Spinal cord (tissue), 10 donors: Measurements from ENCODE around the gene PIK3CB. TPM values are rescaled to one million over a fixed set of nuclear protein-coding genes. Genes with fewer than 3 reads are reported as not detected.

Experiments
- DNase-seq, 6 donors: peaks; one replicate each; pipeline versions ENCODE4 v3.0.0 to v3.0.0-alpha.2; 2013 to 2015; ENCODE audit warnings: low spot score in 6 of 6, low read depth in 4 of 6
- H3K27ac ChIP-seq: one replicate; pipeline ENCODE4 v1.5.1; 2013; ENCODE audit warnings: low read depth, low read length, control low read depth
- H3K27me3 ChIP-seq: one replicate; pipeline ENCODE4 v1.6.1; 2013; ENCODE audit warnings: low read length; ENCODE audit not compliant: control insufficient read depth, insufficient read depth
- H3K36me3 ChIP-seq: one replicate; pipeline ENCODE4 v1.6.1; 2013; ENCODE audit warnings: low read length; ENCODE audit not compliant: control insufficient read depth, insufficient read depth
- H3K4me1 ChIP-seq: one replicate; pipeline ENCODE4 v1.6.1; 2013; ENCODE audit warnings: low read length; ENCODE audit not compliant: control insufficient read depth, insufficient read depth
- H3K4me3 ChIP-seq: one replicate; pipeline ENCODE4 v1.5.1; 2013; ENCODE audit warnings: low read depth, low read length, control low read depth
- H3K9me3 ChIP-seq: one replicate; pipeline ENCODE4 v1.6.1; 2013; ENCODE audit warnings: low read length; ENCODE audit not compliant: control insufficient read depth, insufficient read depth
- WGBS: methylation state at CpG from one replicate; pipeline ENCODE4 v1.1.5; 2013; ENCODE audit warnings: missing lambda C conversion rate; ENCODE audit not compliant: insufficient coverage; 5-methylcytosine and 5-hydroxymethylcytosine counted together
- polyA plus RNA-seq, 2 donors: library from polyadenylated mRNA; unstranded; fragments of 120-200 nt; gene quantifications; one replicate each; pipeline ENCODE4 v1.2.1, GENCODE V29; 2013; ENCODE audit not compliant: insufficient read length in 2 of 2
- total RNA-seq, 2 donors: library from RNA; depleted of rRNA in 1 of 2; stranded (reverse); fragments of 120-200 nt in 1 of 2; fragments of >200 nt in 1 of 2; gene quantifications; one replicate each; pipeline versions ENCODE4 v1.2.3 to v1.2.4, GENCODE V29; 2013 to 2014
- donor health status: healthy.

Gene PIK3CB
- total and polyA plus RNA-seq, 4 donors: 23.5 to 76.6 (median 47.8) TPM

DNA sequence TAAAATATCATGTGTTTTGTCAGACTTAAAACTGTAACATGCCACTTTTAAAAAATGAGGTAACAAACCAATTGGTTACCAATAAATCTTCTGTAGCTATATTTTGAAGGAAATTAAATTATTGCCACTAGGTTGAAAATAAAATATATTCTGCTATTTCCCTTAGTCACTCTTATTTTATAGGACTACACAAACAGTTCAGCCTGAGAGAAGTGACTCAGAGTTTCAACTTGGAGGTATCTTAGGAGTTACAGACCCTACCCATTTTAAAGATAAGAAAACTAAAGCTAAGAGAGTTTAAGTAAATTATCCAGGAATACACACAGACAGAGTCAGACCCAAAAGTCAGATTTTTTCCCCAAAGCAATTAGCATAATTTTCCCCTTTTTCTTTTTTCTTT is 65.1 kb downstream of the PIK3CB start:
- H3K4me3 ChIP-seq: no peak overlapping the region
- DNase-seq: no peak
- no peak overlapping the region for H3K27ac ChIP-seq

DNA sequence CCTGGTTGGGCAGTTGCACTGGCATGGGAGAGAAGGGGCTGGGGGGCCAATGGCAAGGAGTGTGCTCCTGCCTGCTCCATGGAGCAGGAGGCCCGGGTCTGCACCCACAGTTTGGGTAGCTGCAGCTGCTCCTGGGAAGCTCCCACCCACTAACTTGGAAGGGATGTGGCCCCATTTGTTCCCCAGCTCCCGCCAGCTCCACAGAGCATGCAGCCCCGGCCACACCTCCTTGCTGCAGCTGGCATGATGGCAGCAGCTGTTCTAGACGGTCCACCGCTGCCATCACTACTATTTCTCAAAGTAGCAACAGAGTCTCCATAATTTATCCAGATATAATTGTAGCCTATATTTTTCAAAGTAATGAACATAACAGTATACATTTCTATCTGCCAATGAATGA is 65.8 kb downstream of the PIK3CB start:
- DNase-seq: no peak
- H3K9me3 ChIP-seq: peaks cover 12% of the 10 kb centered on the region
- no peak overlapping the region for H3K27ac ChIP-seq
- peaks cover 17% of the 10 kb centered on the region for H3K36me3 ChIP-seq
- no peak overlapping the region for H3K4me3 ChIP-seq
- 100% methylated on average over 2 of the region's 5 CpGs for WGBS
- no peaks in the 10 kb centered on the region for H3K4me1 ChIP-seq
- no peaks in the 10 kb centered on the region for H3K27me3 ChIP-seq

More for the DNA sequence above, 65.1 kb downstream of the PIK3CB start:
- peaks cover 17% of the 10 kb centered on the region for H3K36me3 ChIP-seq
- peaks cover 12% of the 10 kb centered on the region for H3K9me3 ChIP-seq
- H3K4me1 ChIP-seq: no peaks in the 10 kb centered on the region
- H3K27me3 ChIP-seq: no peaks in the 10 kb centered on the region

DNA sequence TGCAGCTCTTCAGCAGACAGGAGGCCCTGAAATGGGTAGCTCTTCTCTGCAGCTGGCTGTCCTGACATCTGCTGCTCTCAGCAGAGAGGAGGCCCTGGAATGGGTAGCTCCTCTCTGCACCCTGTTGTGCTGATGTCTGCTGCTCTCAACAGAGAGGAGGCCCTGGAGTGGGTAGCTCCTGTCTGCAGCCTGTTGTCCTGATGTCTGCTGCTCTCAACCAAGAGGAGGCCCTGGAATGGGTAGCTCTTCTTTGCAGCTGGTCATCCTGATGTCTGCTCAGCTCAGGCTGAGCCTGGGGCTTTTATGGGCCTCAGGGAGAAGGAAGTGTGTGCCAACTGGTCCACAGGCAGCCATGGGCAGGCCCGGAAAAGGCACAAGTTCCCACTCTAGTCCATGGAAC is 66.6 kb downstream of the PIK3CB start:
- Histone ChIP-seq H3K27ac (no peak overlapping the region), H3K4me1 (no peaks in the 10 kb centered on the region), H3K36me3 (peaks cover 17% of the 10 kb centered on the region), H3K4me3 (no peak overlapping the region), H3K27me3 (no peaks in the 10 kb centered on the region), H3K9me3 (peaks cover 12% of the 10 kb centered on the region)
- DNase-seq: peak in 1 of 6 donors; percentile 9
- WGBS: 89% methylated on average over 1 of the region's 1 CpG

DNA sequence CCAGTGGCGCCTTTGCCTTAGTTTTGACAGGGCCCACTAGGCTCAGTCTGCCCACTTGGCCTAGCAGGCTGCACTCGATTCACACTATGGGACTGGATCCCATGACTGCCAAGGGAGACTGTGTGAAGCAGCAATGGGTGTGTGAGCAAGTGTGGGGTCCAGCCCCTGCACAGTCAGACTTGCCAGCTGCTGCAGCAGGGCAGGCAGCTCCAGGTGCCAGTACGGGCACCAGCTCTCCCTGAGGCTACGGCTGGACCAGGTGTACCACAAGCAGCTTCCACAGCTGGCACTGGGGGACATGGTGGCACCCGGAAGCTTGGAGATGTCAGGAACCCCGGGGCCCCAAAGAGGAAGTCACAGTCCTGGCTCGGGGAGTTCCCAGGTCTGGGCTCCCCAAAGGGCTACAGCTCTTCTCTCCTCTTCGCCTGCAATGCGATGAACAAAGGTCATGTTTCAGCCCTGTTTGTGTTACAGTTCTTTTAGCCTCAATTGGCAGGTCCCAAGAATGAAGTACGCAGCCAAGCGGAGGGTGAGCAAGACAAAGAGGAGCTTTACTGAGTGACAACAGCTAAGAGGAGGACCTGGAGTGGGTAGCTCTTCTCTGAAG is 67.1 kb downstream of the PIK3CB start:
- H3K4me1 ChIP-seq: no peaks in the 10 kb centered on the region
- no peaks in the 10 kb centered on the region for H3K27me3 ChIP-seq
- peaks cover 12% of the 10 kb centered on the region for H3K9me3 ChIP-seq
- WGBS: 98% methylated on average over 11 of the region's 11 CpGs
- no peak overlapping the region for H3K27ac ChIP-seq
- no peak overlapping the region for H3K4me3 ChIP-seq
- no peak for DNase-seq
- H3K36me3 ChIP-seq: peaks cover 17% of the 10 kb centered on the region

DNA sequence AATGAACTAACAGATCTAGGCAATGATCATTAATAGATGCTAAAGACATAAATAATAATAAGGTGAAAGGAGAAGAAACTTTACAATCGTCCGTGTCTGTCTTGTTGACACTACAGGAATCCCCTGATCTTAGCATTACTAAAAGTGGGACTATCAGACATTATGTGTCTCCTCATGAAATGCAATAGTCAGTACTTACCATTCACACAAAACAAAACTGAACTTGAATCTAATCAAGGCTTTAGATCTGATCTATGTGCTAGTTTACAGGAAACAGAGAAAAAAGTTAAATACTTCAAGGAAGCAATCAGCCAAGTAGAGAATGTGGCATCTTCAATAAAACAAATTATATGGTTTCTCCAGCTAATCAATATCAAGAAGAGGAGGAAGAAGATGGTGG is 73.7 kb downstream of the PIK3CB start:
- H3K4me1 ChIP-seq: no peaks in the 10 kb centered on the region
- H3K27me3 ChIP-seq: no peaks in the 10 kb centered on the region
- WGBS: no CpG with 5 or more reads among the region's 2 CpGs
- no peak overlapping the region for H3K4me3 ChIP-seq
- no peak overlapping the region for H3K27ac ChIP-seq
- no peaks in the 10 kb centered on the region for H3K9me3 ChIP-seq
- peaks cover 5% of the 10 kb centered on the region for H3K36me3 ChIP-seq
- no peak for DNase-seq

DNA sequence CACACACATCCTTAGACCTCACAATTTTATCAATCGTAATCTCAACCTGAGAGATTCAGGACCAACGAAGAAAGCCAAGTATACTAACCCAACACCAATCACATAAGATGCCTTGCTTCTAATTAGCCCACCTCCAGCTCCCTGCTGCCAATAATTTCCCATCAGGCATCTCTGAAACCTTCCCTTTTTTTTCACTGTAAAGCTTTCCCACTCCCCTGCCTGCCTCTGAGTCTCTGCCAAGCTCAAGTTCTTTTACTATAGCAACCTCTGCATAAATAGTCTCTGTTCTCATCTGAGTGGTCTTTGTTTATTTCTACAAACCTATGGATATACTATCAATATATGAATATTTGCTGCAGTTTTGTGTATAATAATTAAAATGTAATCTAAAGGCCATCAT is 86.5 kb downstream of the PIK3CB start:
- 27% methylated on average over 2 of the region's 2 CpGs for WGBS
- H3K27ac ChIP-seq: no peak overlapping the region
- no peaks in the 10 kb centered on the region for H3K27me3 ChIP-seq
- DNase-seq: peak in 5 of 6 donors; percentile 40 to 84 (median 54)
- H3K4me3 ChIP-seq: no peak overlapping the region
- H3K36me3 ChIP-seq: no peaks in the 10 kb centered on the region
- peaks cover 2% of the 10 kb centered on the region for H3K9me3 ChIP-seq
- H3K4me1 ChIP-seq: no peaks in the 10 kb centered on the region

DNA sequence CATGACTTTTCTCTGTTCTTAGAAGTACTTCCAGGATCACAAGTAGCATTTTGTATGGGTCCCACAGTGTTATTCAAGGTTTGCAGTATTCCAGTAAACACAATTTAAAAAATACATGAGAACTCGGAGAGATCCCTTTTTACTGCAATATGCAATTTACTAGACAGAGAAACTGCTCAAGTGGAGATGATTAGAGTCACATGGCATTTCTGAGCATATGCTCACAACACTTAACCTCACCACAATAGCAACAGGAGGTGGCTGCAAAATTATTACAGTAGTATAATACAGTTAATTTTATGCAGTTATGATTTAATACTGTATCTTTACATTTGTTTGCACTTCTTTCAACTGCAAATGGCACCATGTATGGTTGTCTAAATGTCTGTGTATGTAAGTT is 87.5 kb downstream of the PIK3CB start:
- Histone ChIP-seq H3K9me3 (peaks cover 2% of the 10 kb centered on the region), H3K4me1 (no peaks in the 10 kb centered on the region), H3K27ac (no peak overlapping the region), H3K4me3 (no peak overlapping the region), H3K36me3 (no peaks in the 10 kb centered on the region), H3K27me3 (no peaks in the 10 kb centered on the region)
- peak in 2 of 6 donors; percentile 22 to 43 for DNase-seq
- no CpG with 5 or more reads among the region's 1 CpG for WGBS

DNA sequence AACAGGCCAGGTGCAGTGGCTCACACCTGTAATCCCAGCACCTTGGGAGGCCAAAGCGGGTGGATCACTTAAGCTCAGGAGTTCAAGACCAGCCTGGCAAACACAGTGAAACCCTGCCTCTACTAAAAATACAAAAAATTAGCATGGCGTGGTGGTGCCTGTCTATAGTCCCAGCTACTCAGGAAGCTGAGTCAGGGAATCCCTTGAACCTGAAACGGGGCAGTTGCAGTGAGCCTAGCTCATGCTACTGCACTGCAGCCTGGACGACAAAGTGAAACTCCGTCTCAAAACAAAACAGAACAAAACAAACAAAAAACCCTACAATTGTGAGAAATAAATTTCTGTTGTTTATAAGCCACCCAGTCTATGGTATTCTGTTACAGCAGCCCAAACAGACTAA is 94.7 kb downstream of the PIK3CB start:
- Histone ChIP-seq H3K9me3 (no peaks in the 10 kb centered on the region), H3K27ac (no peak overlapping the region), H3K4me3 (no peak overlapping the region), H3K36me3 (peaks cover 12% of the 10 kb centered on the region), H3K27me3 (no peaks in the 10 kb centered on the region), H3K4me1 (no peaks in the 10 kb centered on the region)
- DNase-seq: no peak
- 92% methylated on average over 3 of the region's 5 CpGs for WGBS

DNA sequence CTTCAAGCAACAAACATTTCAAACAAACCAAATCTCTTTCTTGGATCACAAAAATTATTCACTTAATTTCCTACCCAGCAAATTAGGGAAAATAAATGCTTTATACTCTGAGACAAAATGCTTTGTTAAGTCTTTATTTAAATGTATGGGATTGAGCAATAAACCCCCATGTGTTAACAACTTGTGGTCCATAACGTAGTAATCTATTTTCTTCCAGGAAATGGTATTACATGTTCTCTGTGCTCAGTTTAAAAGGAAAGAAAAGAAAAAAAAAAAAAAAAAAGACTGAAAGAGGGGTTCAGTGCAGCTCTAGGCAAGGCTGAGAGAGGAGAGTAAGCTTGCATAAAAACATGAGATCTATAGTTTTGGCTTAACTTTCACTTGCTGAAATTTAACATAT is 102.3 kb downstream of the PIK3CB start:
- no CpG with 5 or more reads among the region's 1 CpG for WGBS
- Histone ChIP-seq H3K27ac (no peak overlapping the region), H3K4me3 (no peak overlapping the region), H3K27me3 (no peaks in the 10 kb centered on the region), H3K36me3 (peaks cover 6% of the 10 kb centered on the region), H3K9me3 (no peaks in the 10 kb centered on the region), H3K4me1 (peaks cover 4% of the 10 kb centered on the region)
- DNase-seq: no peak

DNA sequence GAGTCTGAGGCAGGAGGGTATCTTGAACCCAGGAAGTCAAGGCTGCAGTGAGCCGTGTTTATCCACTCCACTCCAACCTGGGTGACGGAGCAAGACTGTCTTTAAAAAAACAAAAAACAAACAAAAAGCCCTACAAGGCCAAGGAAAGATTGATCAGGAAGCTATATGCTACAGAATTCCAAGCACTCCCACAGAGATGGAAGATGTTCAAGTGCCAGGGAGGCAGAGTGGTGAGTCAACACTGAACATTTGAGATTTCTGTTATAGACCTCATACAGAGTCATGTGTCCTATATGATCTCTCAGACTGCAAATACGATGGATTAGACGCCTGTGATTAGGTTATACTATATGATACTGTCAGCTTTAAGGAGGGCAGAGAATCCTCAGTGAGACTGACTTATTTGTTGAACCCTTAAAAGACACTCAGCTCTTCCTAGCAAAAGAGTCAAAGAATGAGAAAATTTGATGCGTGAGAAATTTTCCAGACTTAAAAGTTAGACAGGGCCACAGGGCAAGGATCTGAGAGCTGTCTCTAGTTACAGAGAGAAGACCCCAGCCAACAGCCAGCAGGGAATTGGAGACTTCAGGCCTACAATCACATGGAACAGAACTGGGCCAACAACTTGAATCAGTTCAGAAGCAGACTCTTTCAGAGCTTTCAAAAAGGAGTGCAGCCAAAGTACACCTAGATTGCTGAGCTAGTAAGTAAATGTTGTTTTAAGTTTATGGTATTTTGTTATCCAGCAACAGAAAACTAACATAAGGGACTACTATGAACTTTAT is 107.6 kb downstream of the PIK3CB start:
- Histone ChIP-seq H3K4me3 (no peak overlapping the region), H3K9me3 (no peaks in the 10 kb centered on the region), H3K27ac (peak overlapping the region; percentile 73), H3K4me1 (peaks cover 9% of the 10 kb centered on the region), H3K27me3 (no peaks in the 10 kb centered on the region), H3K36me3 (peaks cover 3% of the 10 kb centered on the region)
- DNase-seq: peak in 1 of 6 donors; percentile 78
- WGBS: 75% methylated on average over 1 of the region's 5 CpGs
